ENCODE measurements around the gene ARL3. TPM values are rescaled to one million over a fixed set of nuclear protein-coding genes. Genes with fewer than 3 reads are reported as not detected.
"Not testable (repeated sequence)": the region's sequence is repeated elsewhere in the genome, so short reads cannot be mapped to it uniquely, and the experiment has no call there.

The ARL3 gene
- total RNA-seq, 4 donors from 2014 or later = 3.4 to 6.0 (median 3.8) TPM

GRCh38 chr10:102702742-102703141 lies 11.5 kb downstream of the ARL3 start:
- no peak for TF ChIP-seq POLR2A (IDR thresholded peaks at IDR 0.05)
- TF ChIP-seq, protein P1, sequence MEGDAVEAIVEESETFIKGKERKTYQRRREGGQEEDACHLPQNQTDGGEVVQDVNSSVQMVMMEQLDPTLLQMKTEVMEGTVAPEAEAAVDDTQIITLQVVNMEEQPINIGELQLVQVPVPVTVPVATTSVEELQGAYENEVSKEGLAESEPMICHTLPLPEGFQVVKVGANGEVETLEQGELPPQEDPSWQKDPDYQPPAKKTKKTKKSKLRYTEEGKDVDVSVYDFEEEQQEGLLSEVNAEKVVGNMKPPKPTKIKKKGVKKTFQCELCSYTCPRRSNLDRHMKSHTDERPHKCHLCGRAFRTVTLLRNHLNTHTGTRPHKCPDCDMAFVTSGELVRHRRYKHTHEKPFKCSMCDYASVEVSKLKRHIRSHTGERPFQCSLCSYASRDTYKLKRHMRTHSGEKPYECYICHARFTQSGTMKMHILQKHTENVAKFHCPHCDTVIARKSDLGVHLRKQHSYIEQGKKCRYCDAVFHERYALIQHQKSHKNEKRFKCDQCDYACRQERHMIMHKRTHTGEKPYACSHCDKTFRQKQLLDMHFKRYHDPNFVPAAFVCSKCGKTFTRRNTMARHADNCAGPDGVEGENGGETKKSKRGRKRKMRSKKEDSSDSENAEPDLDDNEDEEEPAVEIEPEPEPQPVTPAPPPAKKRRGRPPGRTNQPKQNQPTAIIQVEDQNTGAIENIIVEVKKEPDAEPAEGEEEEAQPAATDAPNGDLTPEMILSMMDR (IDR thresholded peaks at IDR 0.05) = no peak
- no peak for TF ChIP-seq EP300 (IDR thresholded peaks at IDR 0.05)
- TF ChIP-seq POLR2AphosphoS5 (IDR thresholded peaks at IDR 0.05) = no peak
- Histone ChIP-seq H3K4me1 (peaks cover 6% of the 10 kb centered on the region), H3K4me3 (no peak overlapping the region), H3K36me3 (peaks cover 3% of the 10 kb centered on the region), H3K9me3 (no peaks in the 10 kb centered on the region), H3K27ac (no peak overlapping the region), H3K27me3 (no peaks in the 10 kb centered on the region)
- 84% methylated on average over 2 of the region's 2 CpGs for WGBS
- no peak for DNase-seq (ENCODE audit: low spot score in 2 of 2)

DNA sequence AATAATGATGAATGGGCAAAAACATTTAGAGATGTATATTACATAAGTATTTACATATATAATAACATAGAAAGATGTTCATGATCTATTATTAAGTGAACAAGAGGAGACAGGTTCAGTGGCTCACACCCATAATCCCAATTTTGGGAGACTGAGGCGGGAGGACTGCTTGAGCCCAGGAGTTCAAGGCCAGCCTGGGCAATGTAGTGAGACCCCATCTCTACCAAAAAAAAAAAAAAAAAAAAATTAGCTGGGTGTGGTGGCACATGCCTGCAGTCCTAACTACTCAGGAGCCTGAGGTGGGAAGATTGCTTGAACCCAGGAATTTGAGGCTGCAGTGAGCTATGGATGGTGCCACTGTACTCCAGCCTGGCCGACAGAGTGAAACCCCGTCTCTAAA lies 12.4 kb downstream of the ARL3 start:
- Histone ChIP-seq H3K36me3 (peaks cover 10% of the 10 kb centered on the region), H3K4me1 (peaks cover 1% of the 10 kb centered on the region), H3K9me3 (no peaks in the 10 kb centered on the region), H3K27ac (no peak overlapping the region), H3K4me3 (no peak overlapping the region), H3K27me3 (no peaks in the 10 kb centered on the region)
- no peak for DNase-seq (ENCODE audit: low spot score in 2 of 2)
- TF ChIP-seq EP300 (IDR thresholded peaks at IDR 0.05) (no peak), POLR2A (IDR thresholded peaks at IDR 0.05) (no peak), POLR2AphosphoS5 (IDR thresholded peaks at IDR 0.05) (no peak)
- TF ChIP-seq, protein P1 (IDR thresholded peaks at IDR 0.05) = no peak
- 97% methylated on average over 3 of the region's 3 CpGs for WGBS

DNA sequence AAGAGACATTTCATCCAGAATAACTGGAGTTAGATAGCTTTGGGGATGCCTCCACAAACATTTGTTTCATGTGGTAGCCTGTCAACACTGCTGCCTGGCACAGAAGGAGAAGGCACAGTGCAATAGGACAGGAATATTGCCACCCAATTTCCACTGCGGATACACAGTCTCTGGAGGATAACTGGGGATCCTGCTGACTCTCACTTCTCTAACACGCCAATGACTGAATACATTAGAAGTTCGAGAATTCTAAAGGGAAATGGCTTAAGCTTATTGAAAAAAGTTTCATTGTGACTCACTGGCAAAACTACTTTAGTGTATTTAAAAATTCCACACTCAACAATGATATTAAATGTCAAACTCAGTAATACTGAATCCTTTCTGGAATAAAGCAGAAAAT lies 12.9 kb downstream of the ARL3 start:
- H3K27ac ChIP-seq = no peak overlapping the region
- no peak for DNase-seq (ENCODE audit: low spot score in 2 of 2)
- H3K9me3 ChIP-seq = no peaks in the 10 kb centered on the region
- TF ChIP-seq, protein P1 (IDR thresholded peaks at IDR 0.05) = no peak
- no peak for TF ChIP-seq EP300 (IDR thresholded peaks at IDR 0.05)
- no peak for TF ChIP-seq POLR2A (IDR thresholded peaks at IDR 0.05)
- no peak for TF ChIP-seq POLR2AphosphoS5 (IDR thresholded peaks at IDR 0.05)
- H3K4me3 ChIP-seq = no peak overlapping the region
- 86% methylated on average over 3 of the region's 3 CpGs for WGBS
- no peaks in the 10 kb centered on the region for H3K4me1 ChIP-seq
- H3K27me3 ChIP-seq = no peaks in the 10 kb centered on the region
- H3K36me3 ChIP-seq = peaks cover 14% of the 10 kb centered on the region

DNA sequence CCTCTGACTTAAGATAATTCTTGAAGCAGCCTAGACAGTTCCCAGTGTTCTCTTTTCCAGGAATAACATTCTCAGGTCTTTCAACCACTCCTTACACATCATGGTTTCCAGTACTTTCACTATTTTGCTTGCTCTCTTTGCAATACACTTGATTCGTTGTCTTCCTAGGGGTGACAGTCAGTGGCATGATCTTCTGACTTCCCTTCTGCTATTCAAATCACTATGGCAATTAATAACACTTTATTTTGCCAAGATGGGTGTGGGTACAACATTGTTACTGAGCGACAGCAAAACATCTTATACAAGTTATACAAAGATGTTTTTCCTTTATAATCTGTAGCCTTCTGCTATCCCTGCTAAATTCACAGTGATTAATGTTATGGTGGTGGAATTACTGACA lies 15.3 kb downstream of the ARL3 start:
- H3K27me3 ChIP-seq = no peaks in the 10 kb centered on the region
- H3K9me3 ChIP-seq = no peaks in the 10 kb centered on the region
- H3K4me3 ChIP-seq = no peak overlapping the region
- WGBS = 62% methylated on average over 2 of the region's 2 CpGs
- H3K36me3 ChIP-seq = peaks cover 19% of the 10 kb centered on the region
- H3K4me1 ChIP-seq = no peaks in the 10 kb centered on the region
- no peak for DNase-seq (ENCODE audit: low spot score in 2 of 2)
- H3K27ac ChIP-seq = no peak overlapping the region
- TF ChIP-seq POLR2A (IDR thresholded peaks at IDR 0.05) (no peak), POLR2AphosphoS5 (IDR thresholded peaks at IDR 0.05) (no peak), EP300 (IDR thresholded peaks at IDR 0.05) (no peak)
- TF ChIP-seq, protein P1 (IDR thresholded peaks at IDR 0.05) = no peak

DNA sequence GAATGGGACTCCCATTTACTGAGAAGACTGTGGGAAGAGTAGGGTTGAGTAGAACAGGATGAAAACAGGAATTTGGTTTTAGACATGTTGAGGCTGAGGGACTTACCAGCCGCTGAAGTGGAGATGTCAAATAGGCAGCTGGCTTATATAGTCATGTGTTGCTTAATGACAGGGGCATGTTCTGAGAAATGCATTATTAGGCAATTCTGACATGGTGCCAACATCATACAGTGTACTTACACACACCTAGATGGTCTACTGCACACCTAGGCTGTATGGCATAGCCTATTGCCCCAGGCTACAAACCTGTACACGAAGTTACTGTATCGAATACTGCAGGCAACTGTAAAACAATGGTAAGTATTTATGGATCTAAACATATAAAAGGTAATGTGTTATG lies 17.5 kb downstream of the ARL3 start:
- no peak for DNase-seq (ENCODE audit: low spot score in 2 of 2)
- H3K4me1 ChIP-seq = no peaks in the 10 kb centered on the region
- H3K27ac ChIP-seq = no peak overlapping the region
- H3K27me3 ChIP-seq = no peaks in the 10 kb centered on the region
- peaks cover 23% of the 10 kb centered on the region for H3K36me3 ChIP-seq
- H3K4me3 ChIP-seq = no peak overlapping the region
- no peak for TF ChIP-seq POLR2AphosphoS5 (IDR thresholded peaks at IDR 0.05)
- H3K9me3 ChIP-seq = no peaks in the 10 kb centered on the region
- 67% methylated on average over 3 of the region's 3 CpGs for WGBS

- not testable (repeated sequence) for H3K9me3 ChIP-seq; H3K4me1 ChIP-seq; H3K4me3 ChIP-seq; H3K27ac ChIP-seq; H3K27me3 ChIP-seq; DNase-seq (ENCODE audit: low spot score in 2 of 2)
- peaks cover 23% of the 10 kb centered on the region for H3K36me3 ChIP-seq
- 92% methylated on average over 10 of the region's 10 CpGs for WGBS
Measured at GRCh38 chr10:102695401-102695800, 18.8 kb downstream of the ARL3 start.

Measured in suprapubic skin (tissue), 4 donors.